Motor neuron (in vitro differentiated cells): ENCODE results near the gene STK10. TPM values are rescaled to one million over a fixed set of nuclear protein-coding genes. Genes with fewer than 3 reads are reported as not detected.
"Not testable (repeated sequence)": the region's sequence is repeated elsewhere in the genome, so short reads cannot be mapped to it uniquely, and the experiment has no call there.

Experiments
- ATAC-seq, 8 experiments: fragments of 200-7000 bp; cut with Tn5 transposase; replicated peaks in 6 of 8; 2 replicates each; pipeline ENCODE4 v1.8.0; 2021; ENCODE audit warnings: mild to moderate bottlenecking in 8 of 8, moderate library complexity in 8 of 8
- H3K27ac ChIP-seq, 2 donors: fragments of 250-450 bp; sonication (Bioruptor Pico); 2 replicates each; pipeline ENCODE4 v1.9.0; 2021; ENCODE audit warnings: antibody characterized with exemption in 2 of 2, mild to moderate bottlenecking in 2 of 2, moderate library complexity in 1 of 2
- H3K4me1 ChIP-seq, 2 donors: fragments of 250-450 bp; sonication (Bioruptor Pico); replicated peaks in 1 of 2; 2 replicates each; pipeline ENCODE4 v1.6.1; 2021; ENCODE audit warnings: antibody characterized with exemption in 2 of 2, mild to moderate bottlenecking in 2 of 2, moderate library complexity in 1 of 2
- H3K4me3 ChIP-seq, 5 donors: fragments of 250-450 bp; sonication (Bioruptor Pico); 2 replicates each; pipeline ENCODE4 v1.9.0; 2021; ENCODE audit warnings: antibody characterized with exemption in 5 of 5, mild to moderate bottlenecking in 5 of 5, moderate library complexity in 4 of 5
- WGBS, 10 experiments: fragments of 450-650 bp; shearing (Covaris generic); methylation state at CpG; one replicate each; pipeline ENCODE4 v1.0.0; 2022; 5-methylcytosine and 5-hydroxymethylcytosine counted together
- in situ Hi-C, 9 experiments: fragments of 400-800 bp; cut with MboI; loops; one replicate each; pipeline ENCODE4 v1.15.0; 2021; ENCODE audit warnings: low sequenced_read_pairs in 9 of 9, low pct_unique_long_range_greater_than_20kb in 2 of 9; ENCODE audit not compliant: unreplicated experiment in 9 of 9
- total RNA-seq, 8 experiments: library from RNA; unstranded; fragments of 300-600 nt; gene quantifications; 2 replicates each; pipeline versions ENCODE4 v1.2.3 to v1.2.4, GENCODE V29; 2022

Gene STK10
- total RNA-seq, 8 experiments from 2014 or later: 3.6 to 24.6 (median 8.1) TPM

DNA sequence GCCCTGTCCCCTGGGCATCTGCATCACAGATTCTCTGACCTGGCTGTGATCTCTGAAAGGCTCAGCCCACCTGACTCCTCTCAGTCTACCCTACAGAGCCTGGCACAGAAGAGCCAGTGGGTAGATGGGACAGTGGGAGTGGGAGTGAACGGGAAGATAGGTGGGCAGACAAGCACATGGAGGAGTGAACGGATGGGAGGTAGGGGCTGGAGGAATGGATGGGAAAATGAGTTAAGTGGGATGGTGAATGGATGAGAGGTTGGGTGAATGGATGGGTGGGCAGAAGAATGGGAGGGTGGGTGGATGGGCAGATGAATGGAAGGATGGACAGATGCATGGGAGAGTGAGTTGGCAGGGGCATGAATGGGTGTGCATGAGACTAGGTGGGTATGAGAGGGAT is 18.8 kb downstream of the STK10 start:
- Histone ChIP-seq H3K4me1 (peaks cover 7 to 11% of the 10 kb centered on the region in 2 donors), H3K4me3 (no peak overlapping the region), H3K27ac (no peak overlapping the region)
- 100% methylated on average over 1 to 2 of the region's 2 CpGs; no CpG with 5 or more reads in 7 of the 10 experiments for WGBS, 10 experiments
- in situ Hi-C loops: no loop called here
- no peak for ATAC-seq

GRCh38 chr5:172168311-172168710 is 19.7 kb downstream of the STK10 start:
- peaks cover 7 to 11% of the 10 kb centered on the region in 2 donors for H3K4me1 ChIP-seq

GRCh38 chr5:172167895-172168294 is 20.1 kb downstream of the STK10 start:
- Histone ChIP-seq H3K4me1 (peaks cover 7 to 11% of the 10 kb centered on the region in 2 donors), H3K27ac (peak overlapping the region in 1 of 2 donors; percentile 10), H3K4me3 (no peak overlapping the region)
- peak; percentile 5 to 67 (median 41) for ATAC-seq
- 43 to 100% (median 67%) methylated on average over 2 to 6 of the region's 7 CpGs; no CpG with 5 or more reads in 3 of the 10 experiments for WGBS, 10 experiments
- in situ Hi-C loops: no loop called here

More at GRCh38 chr5:172168311-172168710, 19.7 kb downstream of the STK10 start:
- in situ Hi-C loops: no loop called here
- H3K4me3 ChIP-seq: no peak overlapping the region
- H3K27ac ChIP-seq: peak overlapping the region in 1 of 2 donors; percentile 10
- 14 to 100% (median 86%) methylated on average over 1 to 3 of the region's 8 CpGs; no CpG with 5 or more reads in 5 of the 10 experiments for whole genome bisulfite sequencing, 10 experiments
- peak in 5 of 8 experiments; percentile 13 to 63 (median 41) for ATAC-seq

DNA sequence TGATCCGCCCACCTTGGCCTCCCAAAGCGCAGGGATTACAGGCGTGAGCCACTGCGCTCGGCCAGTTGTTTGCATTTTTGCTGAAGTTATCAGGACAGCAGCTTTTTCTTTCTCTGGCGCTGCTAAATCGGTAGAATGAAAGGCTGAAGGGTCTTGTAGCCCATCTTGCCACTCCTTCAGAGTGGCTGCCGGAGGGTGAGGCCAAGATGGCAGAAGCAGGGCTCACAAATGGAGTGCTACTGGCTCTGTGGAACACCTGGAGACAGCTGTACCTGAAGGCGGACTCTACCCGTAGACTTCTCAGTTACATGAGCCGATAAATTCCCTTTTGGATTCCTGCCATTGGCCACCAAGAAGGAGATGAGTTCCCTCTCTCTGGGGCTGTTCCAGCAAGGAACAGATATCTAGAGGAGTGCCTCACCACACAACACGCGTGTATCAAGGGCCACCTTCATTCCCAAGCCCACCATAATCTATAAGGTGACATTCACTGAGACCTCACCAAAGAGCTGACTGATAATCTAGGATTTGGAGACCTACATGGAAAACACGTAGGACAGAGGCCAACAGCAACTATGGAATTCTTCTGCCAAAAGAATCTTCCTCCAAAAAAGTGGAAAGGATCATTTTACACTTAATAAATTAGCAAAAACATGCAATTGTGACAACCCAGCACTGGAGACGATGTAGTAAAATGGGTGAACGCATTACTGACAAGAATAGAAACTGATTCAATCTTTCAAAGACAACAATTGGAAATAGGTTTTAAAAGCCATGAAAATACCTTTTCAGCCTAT is 21.8 kb downstream of the STK10 start:
- in situ Hi-C loops: no loop called here
- Histone ChIP-seq H3K4me3 (no peak overlapping the region), H3K4me1 (peaks cover 7 to 11% of the 10 kb centered on the region in 2 donors), H3K27ac (no peak overlapping the region)
- 14 to 100% (median 87%) methylated on average over 1 to 8 of the region's 16 CpGs for WGBS, 10 experiments
- no peak for ATAC-seq

GRCh38 chr5:172165465-172165864 is 22.6 kb downstream of the STK10 start:
- in situ Hi-C loops: no loop called here
- 100% methylated on average over 1 to 2 of the region's 7 CpGs; no CpG with 5 or more reads in 5 of the 10 experiments for WGBS, 10 experiments
- H3K4me1 ChIP-seq: peaks cover 7 to 11% of the 10 kb centered on the region in 2 donors
- no peak overlapping the region for H3K27ac ChIP-seq
- ATAC-seq: no peak
- no peak overlapping the region for H3K4me3 ChIP-seq

- ATAC-seq: peak in 7 of 8 experiments; percentile 12 to 69 (median 56)
- no peak overlapping the region for H3K27ac ChIP-seq
- in situ Hi-C loops: no loop called here
- 60 to 90% (median 86%) methylated on average over 1 to 8 of the region's 13 CpGs; no CpG with 5 or more reads in 4 of the 10 experiments for WGBS, 10 experiments
- H3K4me3 ChIP-seq: no peak overlapping the region
- H3K4me1 ChIP-seq: peaks cover 7 to 11% of the 10 kb centered on the region in 2 donors
These were observed 23.2 kb downstream of the STK10 start for GRCh38 chr5:172164769-172165212.

GRCh38 chr5:172163346-172163745 is 24.7 kb downstream of the STK10 start:
- 0 to 92% (median 45%) methylated on average over 1 to 3 of the region's 4 CpGs; no CpG with 5 or more reads in 5 of the 10 experiments for WGBS, 10 experiments
- Histone ChIP-seq H3K4me3 (no peak overlapping the region), H3K4me1 (peaks cover 7 to 10% of the 10 kb centered on the region in 2 donors), H3K27ac (no peak overlapping the region)
- ATAC-seq: peak in 5 of 8 experiments; percentile 34 to 92 (median 53)
- in situ Hi-C loops: no loop called here

DNA sequence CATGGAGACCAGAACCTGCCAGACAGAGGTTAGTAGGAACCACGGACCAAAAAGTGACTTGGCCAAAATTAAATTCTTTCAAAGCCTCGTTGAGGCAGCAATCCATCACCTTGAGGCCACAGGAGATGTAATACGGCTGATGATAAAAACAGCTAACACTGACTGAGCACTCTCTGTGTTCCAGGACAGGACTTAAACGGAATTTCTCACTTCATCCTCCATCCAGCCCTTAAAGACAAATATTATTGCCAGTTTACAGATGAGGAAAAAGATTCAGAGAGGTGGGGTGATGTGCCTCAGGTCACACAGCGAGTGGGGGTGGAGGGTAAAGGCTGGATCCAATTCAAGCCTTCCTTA is 25.1 kb downstream of the STK10 start:
- Histone ChIP-seq H3K27ac (no peak overlapping the region), H3K4me3 (no peak overlapping the region), H3K4me1 (peaks cover 6 to 7% of the 10 kb centered on the region in 2 donors)
- 50 to 80% (median 71%) methylated on average over 1 to 4 of the region's 5 CpGs; no CpG with 5 or more reads in 5 of the 10 experiments for WGBS, 10 experiments
- peak in 1 of 8 experiments; percentile 2 for ATAC-seq
- in situ Hi-C loops: no loop called here

DNA sequence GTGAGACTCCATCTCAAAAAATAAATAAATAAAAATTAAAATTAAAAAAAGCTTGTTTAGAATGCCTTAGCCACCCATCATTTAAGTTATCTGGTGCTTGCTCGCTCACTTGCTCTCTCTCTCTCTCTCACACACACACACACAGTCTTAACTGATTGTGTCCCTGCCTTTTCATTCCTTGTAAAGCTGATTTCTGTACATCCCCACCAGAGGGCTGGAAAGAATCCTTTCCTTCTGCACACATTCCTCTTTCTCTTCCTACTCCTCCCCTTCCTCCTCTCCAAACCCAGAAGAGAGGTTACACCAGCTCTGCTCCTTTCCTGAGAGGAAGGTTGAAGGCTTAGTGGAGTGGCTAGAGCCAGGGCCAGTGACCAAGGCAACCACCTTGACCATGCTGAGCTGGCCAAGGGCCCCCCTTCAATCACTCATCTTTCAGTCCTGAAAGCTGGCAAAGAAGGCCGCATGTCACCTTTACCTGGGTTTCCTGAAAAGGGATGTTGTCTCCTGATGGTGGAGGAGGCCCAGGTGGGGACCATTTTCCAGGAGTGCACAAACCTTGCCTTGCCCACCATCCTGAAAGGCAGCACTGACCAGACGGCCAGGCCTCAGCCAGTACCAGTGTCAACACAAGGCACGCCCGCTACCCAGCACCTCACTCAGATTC is 25.6 kb downstream of the STK10 start:
- H3K27ac ChIP-seq: no peak overlapping the region
- 94 to 100% (median 100%) methylated on average over 1 to 4 of the region's 5 CpGs; no CpG with 5 or more reads in 3 of the 10 experiments for WGBS, 10 experiments
- peak in 3 of 8 experiments; percentile 6 to 50 (median 13) for ATAC-seq
- in situ Hi-C loops: no loop called here
- H3K4me3 ChIP-seq: no peak overlapping the region
- H3K4me1 ChIP-seq: peaks cover 1 to 2% of the 10 kb centered on the region in 2 donors

- 85 to 100% (median 98%) methylated on average over 1 to 5 of the region's 9 CpGs; no CpG with 5 or more reads in 2 of the 10 experiments for WGBS, 10 experiments
- no peak overlapping the region for H3K27ac ChIP-seq
- ATAC-seq: no peak
- no peaks in the 10 kb centered on the region for H3K4me1 ChIP-seq
- in situ Hi-C loops: no loop called here
- no peak overlapping the region for H3K4me3 ChIP-seq
These were observed 27.5 kb downstream of the STK10 start for GRCh38 chr5:172160506-172160905.

- 90 to 100% (median 92%) methylated on average over 2 of the region's 8 CpGs; no CpG with 5 or more reads in 7 of the 10 experiments for WGBS, 10 experiments
- no peak for ATAC-seq
- in situ Hi-C loops: no loop called here
- Histone ChIP-seq H3K27ac (no peak overlapping the region), H3K4me3 (no peak overlapping the region), H3K4me1 (no peaks in the 10 kb centered on the region)
These were observed 29.0 kb downstream of the STK10 start for GRCh38 chr5:172159016-172159415.

GRCh38 chr5:172156541-172156994 is 31.5 kb downstream of the STK10 start:
- no peaks in the 10 kb centered on the region for H3K4me1 ChIP-seq
- H3K27ac ChIP-seq: no peak overlapping the region
- no peak for ATAC-seq
- in situ Hi-C loops: no loop called here
- 80 to 100% (median 98%) methylated on average over 1 to 8 of the region's 13 CpGs; no CpG with 5 or more reads in 2 of the 10 experiments for WGBS, 10 experiments
- no peak overlapping the region for H3K4me3 ChIP-seq

- WGBS, 10 experiments: 94 to 100% (median 100%) methylated on average over 2 to 6 of the region's 9 CpGs; no CpG with 5 or more reads in 3 of the 10 experiments
- ATAC-seq, H3K4me3 ChIP-seq, in situ Hi-C loops, H3K4me1 ChIP-seq, H3K27ac ChIP-seq: not testable (repeated sequence)
These were observed 32.9 kb downstream of the STK10 start for GRCh38 chr5:172155101-172155500.
